Bronchial epithelial cell (primary cell): ENCODE measurements around the gene CTDSP2. TPM values are rescaled to one million over a fixed set of nuclear protein-coding genes. Genes with fewer than 3 reads are reported as not detected.
A peak's percentile ranks its signal among the peaks of the same experiment; 100 is the strongest.

Experiments used
- DNase-seq: peaks from one replicate; pipeline ENCODE4 v3.0.0-alpha.2; 2010; ENCODE audit warnings: low read depth
- FAIRE-seq: peaks from 2 replicates; lab custom pipeline; 2011; peaks lifted over from hg19 to GRCh38; lab: Jason Lieb, UNC
- H3K27me3 ChIP-seq: 2 replicates; pipeline ENCODE4 v1.5.1; 2011; ENCODE audit warnings: low read length; ENCODE audit not compliant: control insufficient read depth, insufficient read depth
- H3K36me3 ChIP-seq: 2 replicates; pipeline ENCODE4 v1.5.1; 2011; ENCODE audit warnings: low read length; ENCODE audit not compliant: control insufficient read depth, insufficient read depth
- H3K4me3 ChIP-seq: 2 replicates; pipeline ENCODE4 v1.5.1; 2011; ENCODE audit warnings: mild to moderate bottlenecking, low read depth, low read length, control low read depth
- total RNA-seq: library from RNA; depleted of rRNA; stranded (reverse); fragments of >200 nt; gene quantifications from 2 replicates; pipeline ENCODE4 v1.2.1, GENCODE V29; 2014
- TF ChIP-seq, protein P1 (sequence below): IDR thresholded peaks from 2 replicates; pipeline ENCODE4 v1.5.1; 2011; ENCODE audit warnings: mild to moderate bottlenecking, moderate library complexity, low read length, control low read depth, inconsistent platforms; ENCODE audit not compliant: insufficient read depth, severe bottlenecking

The CTDSP2 gene
- total RNA-seq, 1 donor from 2014 or later: 36.3 TPM

DNA sequence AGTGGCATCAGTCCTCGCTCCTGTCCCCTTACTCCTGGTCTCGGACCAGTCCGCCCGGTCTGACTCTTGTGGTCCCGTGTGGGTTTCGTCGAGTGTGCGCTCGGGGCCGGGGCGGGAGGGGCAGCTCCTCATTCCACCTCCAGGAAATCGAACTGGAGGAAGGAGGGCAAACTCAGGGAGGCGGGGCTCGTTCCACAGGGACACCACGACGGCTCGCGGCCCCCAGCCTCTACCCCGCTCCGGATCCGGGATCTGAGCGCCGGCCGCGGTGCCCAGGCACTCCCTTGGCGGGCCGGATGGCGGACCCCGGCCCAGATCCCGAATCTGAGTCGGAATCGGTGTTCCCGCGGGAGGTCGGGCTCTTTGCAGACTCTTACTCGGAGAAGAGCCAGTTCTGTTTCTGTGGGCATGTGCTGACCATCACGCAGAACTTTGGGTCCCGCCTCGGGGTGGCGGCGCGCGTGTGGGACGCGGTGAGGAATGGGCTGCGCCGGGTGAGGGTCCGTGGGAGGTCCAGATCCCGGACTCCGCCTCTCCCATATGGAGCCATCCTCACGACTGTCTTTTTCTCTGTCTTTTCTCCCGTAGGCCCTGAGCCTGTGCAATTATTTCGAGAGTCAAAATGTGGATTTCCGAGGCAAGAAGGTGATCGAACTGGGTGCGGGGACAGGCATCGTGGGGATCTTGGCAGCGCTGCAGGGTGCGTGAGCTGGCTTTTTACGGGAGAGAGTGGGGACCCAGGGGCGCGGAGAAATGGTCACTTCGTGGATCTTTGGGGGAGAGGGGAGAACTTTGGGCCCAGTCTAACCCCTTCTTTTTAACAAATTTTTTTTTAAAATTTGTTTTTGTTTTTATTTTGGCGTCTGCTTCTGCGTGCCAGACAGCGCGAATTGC is 73.9 kb downstream of the CTDSP2 start, which contains the start of gene EEF1AKMT3:
TSS of gene EEF1AKMT3 (plus strand) at position 186 of the 894 bp plus-strand sequence. CDS start at position 297, 111 bp downstream.
- DNase-seq: no peak
- peaks cover 3% of the 10 kb centered on the region for H3K36me3 ChIP-seq
- H3K27me3 ChIP-seq: no peaks in the 10 kb centered on the region
- H3K4me3 ChIP-seq: peak within 1 kb of the TSS; percentile 73
- no peak for FAIRE-seq
- TF ChIP-seq, protein P1, sequence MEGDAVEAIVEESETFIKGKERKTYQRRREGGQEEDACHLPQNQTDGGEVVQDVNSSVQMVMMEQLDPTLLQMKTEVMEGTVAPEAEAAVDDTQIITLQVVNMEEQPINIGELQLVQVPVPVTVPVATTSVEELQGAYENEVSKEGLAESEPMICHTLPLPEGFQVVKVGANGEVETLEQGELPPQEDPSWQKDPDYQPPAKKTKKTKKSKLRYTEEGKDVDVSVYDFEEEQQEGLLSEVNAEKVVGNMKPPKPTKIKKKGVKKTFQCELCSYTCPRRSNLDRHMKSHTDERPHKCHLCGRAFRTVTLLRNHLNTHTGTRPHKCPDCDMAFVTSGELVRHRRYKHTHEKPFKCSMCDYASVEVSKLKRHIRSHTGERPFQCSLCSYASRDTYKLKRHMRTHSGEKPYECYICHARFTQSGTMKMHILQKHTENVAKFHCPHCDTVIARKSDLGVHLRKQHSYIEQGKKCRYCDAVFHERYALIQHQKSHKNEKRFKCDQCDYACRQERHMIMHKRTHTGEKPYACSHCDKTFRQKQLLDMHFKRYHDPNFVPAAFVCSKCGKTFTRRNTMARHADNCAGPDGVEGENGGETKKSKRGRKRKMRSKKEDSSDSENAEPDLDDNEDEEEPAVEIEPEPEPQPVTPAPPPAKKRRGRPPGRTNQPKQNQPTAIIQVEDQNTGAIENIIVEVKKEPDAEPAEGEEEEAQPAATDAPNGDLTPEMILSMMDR: no peak

DNA sequence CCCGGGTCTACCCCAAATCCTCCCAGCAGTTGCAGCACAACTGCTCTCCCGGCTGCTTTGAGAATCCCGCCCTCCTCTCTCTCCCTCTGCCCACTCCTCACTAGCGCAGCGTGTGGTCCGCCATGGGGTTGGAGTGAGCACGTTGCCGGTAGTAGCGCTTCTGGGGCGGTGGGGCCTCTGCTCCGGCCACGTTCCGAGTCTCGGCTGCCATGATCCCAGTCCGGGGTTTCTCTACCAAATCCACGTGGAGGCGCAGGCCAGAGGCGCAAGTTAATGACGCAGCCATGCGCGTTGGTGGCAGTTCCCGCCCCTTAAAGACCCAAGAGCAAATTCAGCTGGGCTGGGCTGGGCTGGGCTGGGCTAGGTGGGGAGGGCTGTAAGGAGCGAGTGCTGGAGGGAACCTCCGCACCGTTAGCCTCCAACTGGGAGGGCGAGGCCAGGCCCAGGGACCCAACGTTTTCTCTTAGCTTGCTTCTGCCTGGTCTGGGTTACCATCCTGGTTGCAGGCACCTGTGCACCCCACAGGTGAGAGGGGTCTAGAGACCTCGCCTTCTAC is 74.6 kb downstream of the CTDSP2 start, which contains the start of gene METTL1:
TSS of gene METTL1 (minus strand) at position 233 of the 556 bp plus-strand sequence. CDS start at position 211, 22 bp downstream.
- peak within 1 kb of the TSS; percentile 73 for H3K4me3 ChIP-seq
- DNase-seq (peak; percentile 91), FAIRE-seq (no peak)
- H3K27me3 ChIP-seq: no peaks in the 10 kb centered on the region
- peaks cover 3% of the 10 kb centered on the region for H3K36me3 ChIP-seq
- TF ChIP-seq, protein P1: no peak

DNA sequence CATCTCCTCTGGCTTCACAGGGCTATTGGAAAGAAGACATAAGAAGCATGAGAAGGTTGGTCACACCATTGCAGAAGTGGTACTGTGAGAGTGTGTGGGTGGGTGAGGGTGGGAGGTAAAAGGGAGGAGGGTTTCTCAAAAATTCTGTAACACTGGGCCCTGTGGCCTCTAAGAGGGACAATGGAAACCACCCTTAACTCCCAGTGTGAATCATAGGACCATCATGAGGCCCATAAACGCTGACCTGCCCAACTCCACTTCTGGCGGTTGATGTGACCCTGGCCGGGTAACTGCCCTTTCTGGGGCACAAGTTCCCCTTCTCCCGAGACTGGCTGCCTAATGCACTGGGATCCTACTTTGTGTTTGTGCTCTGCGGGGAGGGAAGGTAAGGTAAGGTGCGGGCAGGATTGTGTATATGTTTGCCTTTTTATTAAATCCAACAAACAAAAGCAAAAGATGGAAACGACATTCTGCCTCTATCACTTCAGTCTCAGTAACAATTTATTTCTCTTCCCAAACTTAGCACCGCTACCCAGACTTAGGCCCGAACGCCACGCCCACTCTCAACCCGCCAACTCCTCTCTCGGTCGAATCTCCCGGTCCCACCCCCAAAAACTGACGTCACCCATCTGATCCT is 75.2 kb downstream of the CTDSP2 start:
- DNase-seq: peak; percentile 85
- FAIRE-seq: no peak

DNA sequence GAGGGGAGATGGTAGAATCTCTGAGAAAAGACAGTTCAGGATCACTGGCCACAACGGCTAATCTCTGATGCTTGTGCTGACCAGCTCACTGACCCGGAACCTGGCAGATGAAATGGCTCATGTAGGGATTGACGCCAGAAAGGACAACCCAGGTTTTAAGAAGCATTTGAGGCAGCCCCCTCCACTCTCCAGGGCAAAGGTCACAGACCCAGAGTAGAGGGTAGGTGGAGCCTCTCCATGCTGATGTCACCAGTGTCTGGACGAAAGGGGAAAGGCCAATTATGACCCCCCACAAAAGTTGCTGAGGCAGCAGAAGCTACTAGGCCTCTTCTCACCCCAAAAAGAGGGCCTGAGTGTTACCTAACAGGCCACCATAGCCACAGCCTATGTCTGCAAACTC is 75.8 kb downstream of the CTDSP2 start:
- TF ChIP-seq, protein P1: no peak
- peaks cover 3% of the 10 kb centered on the region for H3K36me3 ChIP-seq
- no peaks in the 10 kb centered on the region for H3K27me3 ChIP-seq
- FAIRE-seq (no peak), DNase-seq (no peak)
- H3K4me3 ChIP-seq: no peak overlapping the region

More for the DNA sequence above, 75.2 kb downstream of the CTDSP2 start:
- Histone ChIP-seq H3K4me3 (peak overlapping the region; percentile 73), H3K27me3 (no peaks in the 10 kb centered on the region), H3K36me3 (peaks cover 3% of the 10 kb centered on the region)
- TF ChIP-seq, protein P1: no peak

Other genes starting within 250 kb of the CTDSP2 start
- gene DTX3, start 241.9 kb downstream of the CTDSP2 start, total RNA-seq: 1.5 and 3.7 TPM in 2 replicates
- gene ARHGEF25, start 235.3 kb downstream of the CTDSP2 start, total RNA-seq: 0.26 and 0.53 TPM in 2 replicates
- 0.13 TPM in 1 of 2 replicates, not detected in the other for gene B4GALNT1, start 213.5 kb downstream of the CTDSP2 start, total RNA-seq
- gene OS9, start 152.6 kb downstream of the CTDSP2 start, total RNA-seq: 182 and 405 TPM in 2 replicates
- under 0.01 TPM in 2 replicates for gene AGAP2, start 108.0 kb downstream of the CTDSP2 start, total RNA-seq
- 100 and 109 TPM in 2 replicates for gene TSPAN31, start 101.7 kb downstream of the CTDSP2 start, total RNA-seq
- gene CDK4, start 94.4 kb downstream of the CTDSP2 start, total RNA-seq: 61.3 and 113 TPM in 2 replicates
- gene MARCHF9, start 91.6 kb downstream of the CTDSP2 start, total RNA-seq: 6.3 and 8.1 TPM in 2 replicates
- gene CYP27B1, start 79.7 kb downstream of the CTDSP2 start, total RNA-seq: 0.77 and 3.9 TPM in 2 replicates
- gene METTL1, start 74.6 kb downstream of the CTDSP2 start, total RNA-seq: 2.8 and 5.8 TPM in 2 replicates
- gene EEF1AKMT3, start 74.1 kb downstream of the CTDSP2 start, total RNA-seq: 4.5 and 7.1 TPM in 2 replicates
- 15.7 and 17.9 TPM in 2 replicates for gene TSFM, start 63.9 kb downstream of the CTDSP2 start, total RNA-seq
- 0.79 and 1.9 TPM in 2 replicates for gene AVIL, start 28.0 kb downstream of the CTDSP2 start, total RNA-seq
- gene ATP23, start 94.8 kb upstream of the CTDSP2 start, total RNA-seq: 6.6 and 10.8 TPM in 2 replicates